Cardiac muscle cell (in vitro differentiated cells and primary cell): ENCODE data around the gene TP53I3. TPM values are rescaled to one million over a fixed set of nuclear protein-coding genes. Genes with fewer than 3 reads are reported as not detected.
A peak's percentile ranks its signal among the peaks of the same experiment; 100 is the strongest.

Experiments used
- DNase-seq, 2 donors: peaks; one replicate each; pipeline versions ENCODE4 v3.0.0 to v3.0.0-alpha.2; 2010 to 2017; ENCODE audit warnings: low read depth in 1 of 2, low spot score in 1 of 2
- H3K27ac ChIP-seq: fragments of 200-600 bp; sonication (generic); 2 replicates; pipeline ENCODE4 v1.5.1; 2016
- H3K27me3 ChIP-seq: fragments of 200-600 bp; sonication (generic); 2 replicates; pipeline ENCODE4 v1.6.0; 2016; ENCODE audit warnings: control low read depth
- H3K36me3 ChIP-seq: fragments of 200-600 bp; sonication (generic); 2 replicates; pipeline ENCODE4 v1.5.1; 2016; ENCODE audit warnings: control low read depth
- H3K4me1 ChIP-seq: fragments of 200-600 bp; sonication (generic); 2 replicates; pipeline ENCODE4 v1.8.1; 2017; ENCODE audit warnings: low read depth, mild to moderate bottlenecking, mixed run types
- H3K4me3 ChIP-seq: fragments of 200-600 bp; sonication (generic); 2 replicates; pipeline ENCODE4 v1.5.1; 2016; ENCODE audit warnings: mild to moderate bottlenecking
- H3K9me3 ChIP-seq: fragments of 200-600 bp; sonication (generic); 2 replicates; pipeline ENCODE4 v1.5.1; 2017; ENCODE audit warnings: low read depth, mild to moderate bottlenecking, control low read depth
- polyA plus RNA-seq: library from polyadenylated mRNA; unstranded; fragments of >200 nt; fragmentation: Nextera tagmentation; extraction: Ambion mirVana; gene quantifications from 2 replicates; pipeline ENCODE4 v1.2.1, GENCODE V29; 2016
- total RNA-seq: library from RNA; depleted of rRNA; stranded (reverse); fragments of >200 nt; gene quantifications from 2 replicates; pipeline ENCODE4 v1.2.3, GENCODE V29; 2016
- TF ChIP-seq, protein P1 (sequence below): IDR thresholded peaks from 2 replicates; pipeline ENCODE4 v1.5.1; 2012; ENCODE audit warnings: low read depth, mild to moderate bottlenecking, low read length

TP53I3 gene
- total and polyA plus RNA-seq, 2 experiments from 2014 or later: 25.4 to 70.2 TPM

DNA sequence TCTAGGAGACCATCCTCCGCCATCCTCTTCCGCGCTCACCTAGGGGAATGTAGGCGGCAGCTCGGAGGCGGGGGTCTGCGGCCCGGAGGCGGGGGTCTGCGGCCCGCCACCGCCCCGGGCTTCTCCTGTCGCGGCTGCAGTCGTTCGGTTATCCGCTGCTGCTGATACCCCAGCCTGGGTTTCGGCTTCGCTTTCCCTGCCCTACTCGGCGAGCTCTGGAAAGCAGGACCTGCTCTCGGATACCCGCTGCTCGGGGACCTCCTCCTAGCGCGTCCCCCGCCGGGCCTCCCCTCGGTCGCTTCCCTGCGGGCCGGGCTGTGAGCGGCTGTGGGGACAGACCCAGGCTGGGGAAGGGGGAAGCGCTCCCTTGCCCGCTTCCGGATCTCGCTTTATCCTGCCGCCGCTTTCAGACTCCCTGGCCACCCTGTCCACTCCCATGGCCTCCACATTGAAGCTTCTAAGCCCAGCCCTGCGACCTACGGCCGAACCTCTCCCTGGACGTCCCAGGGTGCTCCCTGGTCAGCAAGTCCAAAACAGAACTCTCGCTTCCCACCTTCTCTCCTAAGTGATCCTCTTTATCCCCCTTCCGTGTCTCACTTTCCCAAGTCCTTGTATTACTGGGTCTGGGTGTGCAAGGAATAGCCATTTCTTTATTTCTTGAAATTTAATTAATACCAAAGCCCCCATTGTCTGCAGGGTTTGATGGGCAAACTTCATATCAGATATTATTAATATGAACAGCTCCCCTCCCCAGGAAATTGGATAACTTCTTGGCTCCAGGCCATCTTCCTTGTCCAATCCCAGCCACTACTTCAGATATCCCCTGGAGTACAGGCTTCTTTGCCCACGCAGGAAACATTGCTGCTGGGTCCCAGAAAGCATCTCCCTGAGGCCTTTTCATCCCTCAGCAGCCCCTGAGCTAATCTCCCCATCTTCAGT lies 34.3 kb downstream of the TP53I3 start:
- peak; percentile 31 to 56 for DNase-seq
- Histone ChIP-seq H3K9me3 (no peaks in the 10 kb centered on the region), H3K4me3 (peak overlapping the region; percentile 77), H3K27ac (no peak overlapping the region), H3K27me3 (no peaks in the 10 kb centered on the region), H3K36me3 (no peaks in the 10 kb centered on the region), H3K4me1 (peaks cover 5% of the 10 kb centered on the region)
- TF ChIP-seq, protein P1, sequence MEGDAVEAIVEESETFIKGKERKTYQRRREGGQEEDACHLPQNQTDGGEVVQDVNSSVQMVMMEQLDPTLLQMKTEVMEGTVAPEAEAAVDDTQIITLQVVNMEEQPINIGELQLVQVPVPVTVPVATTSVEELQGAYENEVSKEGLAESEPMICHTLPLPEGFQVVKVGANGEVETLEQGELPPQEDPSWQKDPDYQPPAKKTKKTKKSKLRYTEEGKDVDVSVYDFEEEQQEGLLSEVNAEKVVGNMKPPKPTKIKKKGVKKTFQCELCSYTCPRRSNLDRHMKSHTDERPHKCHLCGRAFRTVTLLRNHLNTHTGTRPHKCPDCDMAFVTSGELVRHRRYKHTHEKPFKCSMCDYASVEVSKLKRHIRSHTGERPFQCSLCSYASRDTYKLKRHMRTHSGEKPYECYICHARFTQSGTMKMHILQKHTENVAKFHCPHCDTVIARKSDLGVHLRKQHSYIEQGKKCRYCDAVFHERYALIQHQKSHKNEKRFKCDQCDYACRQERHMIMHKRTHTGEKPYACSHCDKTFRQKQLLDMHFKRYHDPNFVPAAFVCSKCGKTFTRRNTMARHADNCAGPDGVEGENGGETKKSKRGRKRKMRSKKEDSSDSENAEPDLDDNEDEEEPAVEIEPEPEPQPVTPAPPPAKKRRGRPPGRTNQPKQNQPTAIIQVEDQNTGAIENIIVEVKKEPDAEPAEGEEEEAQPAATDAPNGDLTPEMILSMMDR: no peak

DNA sequence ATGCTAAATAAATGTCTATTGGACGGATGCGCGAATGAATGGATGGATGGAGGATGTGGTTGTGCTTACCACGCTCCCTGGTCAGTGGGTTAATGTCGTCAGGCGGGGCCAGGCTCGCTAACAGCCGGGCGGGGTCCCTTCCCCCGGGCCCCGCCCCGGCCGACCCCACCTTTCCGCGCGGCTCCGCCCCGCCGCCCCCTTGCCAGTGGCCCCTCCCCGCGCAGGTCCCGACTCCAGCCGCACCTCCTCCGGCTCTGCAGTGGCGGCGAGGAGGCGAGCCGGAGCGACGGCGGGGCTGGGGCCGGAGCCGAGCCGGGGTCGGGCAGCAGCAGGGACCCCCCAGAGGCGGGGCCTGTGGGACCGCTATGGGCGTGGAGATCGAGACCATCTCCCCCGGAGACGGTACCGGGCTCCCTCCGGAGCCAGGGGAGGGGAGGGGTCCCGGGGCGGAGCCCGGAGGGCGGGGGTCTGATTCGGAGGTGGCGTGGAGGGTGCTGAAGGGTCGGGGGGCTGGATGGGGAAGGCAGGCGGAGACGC lies 35.1 kb downstream of the TP53I3 start, which contains the start of gene FKBP1B:
FKBP1B (plus strand) TSS at position 257 of the 537 bp plus-strand sequence; CDS start at position 366, 109 bp downstream.
- Histone ChIP-seq H3K9me3 (no peaks in the 10 kb centered on the region), H3K27ac (no peak within 1 kb of the TSS), H3K4me3 (peak within 1 kb of the TSS; percentile 77), H3K4me1 (peaks cover 5% of the 10 kb centered on the region), H3K36me3 (no peaks in the 10 kb centered on the region), H3K27me3 (no peaks in the 10 kb centered on the region)
- TF ChIP-seq, protein P1: no peak
- DNase-seq: peak; percentile 60 to 84

DNA sequence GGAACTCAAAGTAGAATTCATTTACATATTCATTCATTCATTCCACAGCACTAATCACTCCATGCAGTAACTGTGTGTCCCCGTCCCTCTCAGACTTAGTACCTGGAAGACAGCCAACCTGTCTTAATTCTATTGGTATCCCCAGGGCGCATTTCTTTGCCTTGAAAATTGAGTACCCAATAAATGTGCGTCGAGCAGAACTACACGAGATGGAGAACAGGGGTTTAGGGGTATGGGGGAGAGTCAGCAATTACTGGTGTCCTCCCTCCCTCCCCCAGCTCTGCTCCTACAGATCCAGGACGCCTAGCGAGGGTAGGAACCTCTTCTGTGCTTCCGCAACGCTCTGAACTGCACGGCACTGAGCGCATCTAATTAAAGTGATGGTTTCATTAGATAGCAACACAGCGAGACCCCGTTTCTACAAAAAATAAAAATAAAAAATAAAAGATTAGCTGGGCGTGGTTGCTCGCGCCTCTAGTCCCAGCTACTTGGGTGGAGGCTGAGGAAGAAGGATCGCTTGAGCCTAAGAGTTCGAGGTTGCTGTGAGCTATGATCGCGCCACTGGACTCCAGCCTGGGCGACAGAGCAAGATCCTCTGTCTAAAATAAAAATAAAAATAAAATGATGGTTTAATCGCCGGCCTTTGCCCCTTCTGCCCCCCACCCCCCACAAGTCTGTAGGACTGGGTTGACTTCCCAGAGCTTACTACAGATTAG lies 35.7 kb downstream of the TP53I3 start:
- Histone ChIP-seq H3K4me1 (peaks cover 5% of the 10 kb centered on the region), H3K27me3 (no peaks in the 10 kb centered on the region), H3K9me3 (no peaks in the 10 kb centered on the region), H3K4me3 (peak overlapping the region; percentile 77), H3K27ac (no peak overlapping the region), H3K36me3 (no peaks in the 10 kb centered on the region)
- no peak for DNase-seq
- TF ChIP-seq, protein P1: no peak

DNA sequence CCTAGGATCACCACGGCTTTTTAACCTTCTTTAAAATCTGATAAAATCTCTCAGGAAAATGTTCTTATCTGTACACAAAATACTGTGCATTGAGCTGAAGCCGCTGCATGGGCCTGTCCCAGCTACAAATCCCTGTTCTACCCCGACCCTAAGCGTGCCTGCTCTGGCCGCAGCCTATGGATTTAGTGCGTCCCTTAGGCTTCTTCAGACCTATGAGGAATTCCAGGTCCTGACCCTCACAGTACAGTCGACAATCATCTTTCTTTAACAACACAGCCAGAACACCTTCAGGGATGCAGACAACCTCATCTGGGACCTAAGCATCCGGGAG lies 37.0 kb downstream of the TP53I3 start:
- no peak overlapping the region for H3K27ac ChIP-seq
- no peak for DNase-seq
- H3K4me1 ChIP-seq: peaks cover 5% of the 10 kb centered on the region
- no peaks in the 10 kb centered on the region for H3K9me3 ChIP-seq
- no peaks in the 10 kb centered on the region for H3K36me3 ChIP-seq
- H3K27me3 ChIP-seq: no peaks in the 10 kb centered on the region
- H3K4me3 ChIP-seq: no peak overlapping the region
- TF ChIP-seq, protein P1: no peak

DNA sequence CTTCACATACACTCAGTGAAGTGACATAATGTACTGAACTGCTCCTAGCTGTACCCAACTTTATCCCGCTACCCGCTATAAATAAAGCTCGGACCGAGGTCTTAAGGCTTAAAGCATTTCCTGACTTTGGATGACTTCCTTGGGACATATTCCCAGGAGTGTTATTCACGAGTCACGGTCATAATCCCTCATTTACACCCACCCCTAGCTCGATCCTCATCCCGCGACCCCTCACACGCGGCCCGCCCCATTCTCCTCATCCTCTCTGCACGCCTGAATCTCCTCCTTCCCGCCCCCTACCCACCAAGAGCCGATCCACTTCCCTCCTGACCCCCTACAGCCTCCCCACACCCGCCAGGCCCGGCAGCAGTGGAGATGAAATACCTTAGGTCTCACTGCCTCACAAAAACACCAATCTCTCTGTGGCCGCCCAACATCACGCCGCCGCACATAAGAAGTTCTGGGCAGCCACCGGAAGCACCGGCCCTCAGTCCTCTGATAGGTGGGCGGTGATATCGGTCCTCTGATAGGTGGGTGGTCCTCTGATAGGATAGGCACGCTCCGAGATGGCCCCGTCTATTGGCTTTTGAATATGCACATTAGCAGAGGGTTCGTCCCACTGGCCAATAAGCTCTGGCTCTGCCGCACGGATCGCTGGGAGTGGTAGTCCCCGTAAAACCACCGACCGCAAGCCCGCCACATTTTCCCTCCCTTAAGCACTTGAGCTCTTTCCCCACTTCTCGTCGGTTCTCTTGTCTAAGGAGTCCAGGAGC lies 37.5 kb downstream of the TP53I3 start, which contains the start of gene WDCP:
WDCP (minus strand) TSS at position 462 of the 773 bp plus-strand sequence. CDS start 7,897 bp downstream, outside the sequence.
- peaks cover 5% of the 10 kb centered on the region for H3K4me1 ChIP-seq
- peak within 1 kb of the TSS; percentile 63 for H3K4me3 ChIP-seq
- no peaks in the 10 kb centered on the region for H3K9me3 ChIP-seq
- peak within 1 kb of the TSS; percentile 85 for H3K27ac ChIP-seq
- H3K27me3 ChIP-seq: no peaks in the 10 kb centered on the region
- H3K36me3 ChIP-seq: no peaks in the 10 kb centered on the region
- DNase-seq: peak; percentile 99
- TF ChIP-seq, protein P1: no peak
